GM12878 (cell line): ENCODE results near the gene HMGCS1. TPM values are rescaled to one million over a fixed set of nuclear protein-coding genes. Genes with fewer than 3 reads are reported as not detected.

Experiments used
- ATAC-seq: fragments of 200-7000 bp; cut with Tn5 transposase; 3 replicates; pipeline ENCODE4 v1.9.1; 2020; ENCODE audit warnings: mild to moderate bottlenecking, moderate library complexity
- BruUV-seq: library from RNA; stranded (reverse); fragments of 400-500 nt; replicated peaks from 2 replicates; lab custom pipeline; 2021; lab: Mats Ljungman, UMichigan
- CTCF ChIA-PET: fragments of 300-600 bp; sonication (Branson Sonifier 250); formaldehyde crosslinking; extraction: SDS; loops from one replicate; lab custom pipeline; 2021; ENCODE audit warnings: inconsistent platforms; lab: Yijun Ruan, JAX
- POLR2A ChIA-PET: fragments of 350-600 bp; formaldehyde crosslinking; extraction: SDS; loops from one replicate; lab custom pipeline; 2021; ENCODE audit warnings: inconsistent platforms; lab: Charles Lee
- RAD21 ChIA-PET: fragments of 300-600 bp; sonication (Branson Sonifier 250); formaldehyde crosslinking; loops from one replicate; lab custom pipeline; 2023; ENCODE audit warnings: antibody characterized with exemption; ENCODE audit not compliant: unreplicated experiment; lab: Charles Lee
- SMC1A ChIA-PET: fragments of 300-600 bp; sonication (Branson Sonifier 250); formaldehyde crosslinking; loops from one replicate; lab custom pipeline; 2023; ENCODE audit not compliant: unreplicated experiment, uncharacterized antibody; lab: Charles Lee
- DNase-seq: peaks from one replicate; pipeline ENCODE4 v3.0.0-alpha.2; 2011; ENCODE audit warnings: low read depth, low spot score
- FAIRE-seq: peaks from 3 replicates; lab custom pipeline; 2011; peaks lifted over from hg19 to GRCh38; lab: Jason Lieb, UNC
- H2AFZ ChIP-seq: 2 replicates; pipeline ENCODE4 v1.6.0; 2011; ENCODE audit warnings: low read depth, low read length, control low read depth; ENCODE audit not compliant: control insufficient read depth
- H3K27ac ChIP-seq: 2 replicates; pipeline ENCODE4 v1.5.1; 2011; ENCODE audit warnings: control low read depth; ENCODE audit not compliant: control insufficient read depth, insufficient read depth
- H3K27me3 ChIP-seq, 2 experiments: replicated peaks in 1 of 2; 2 replicates each; pipeline versions ENCODE4 v1.6.0 to v1.6.1; 2011; ENCODE audit warnings: low read length in 1 of 2; ENCODE audit not compliant: control insufficient read depth in 2 of 2, insufficient read depth in 2 of 2
- H3K36me3 ChIP-seq, 2 experiments: 2 replicates each; pipeline ENCODE4 v1.5.1; 2011; ENCODE audit warnings: low read length in 1 of 2; ENCODE audit not compliant: control insufficient read depth in 2 of 2, insufficient read depth in 2 of 2
- H3K4me1 ChIP-seq: 2 replicates; pipeline ENCODE4 v1.6.1; 2011; ENCODE audit warnings: mild to moderate bottlenecking, low read length, moderate library complexity, mixed read lengths; ENCODE audit not compliant: control insufficient read depth, insufficient read depth
- H3K4me2 ChIP-seq: 2 replicates; pipeline ENCODE4 v1.6.0; 2011; ENCODE audit warnings: control low read depth; ENCODE audit not compliant: control insufficient read depth, insufficient read depth
- H3K4me3 ChIP-seq: fragments of 200-600 bp; sonication (generic); 2 replicates; pipeline ENCODE4 v1.5.1; 2016
- H3K79me2 ChIP-seq: 2 replicates; pipeline ENCODE4 v1.6.0; 2011; ENCODE audit warnings: low read length; ENCODE audit not compliant: control insufficient read depth, insufficient read depth
- H3K9ac ChIP-seq: 2 replicates; pipeline ENCODE4 v1.8.0; 2011; ENCODE audit warnings: low read length, control low read depth, mixed read lengths; ENCODE audit not compliant: control insufficient read depth, insufficient read depth
- H3K9me3 ChIP-seq: replicated peaks from 3 replicates; pipeline ENCODE4 v1.5.1; 2011; ENCODE audit warnings: mild to moderate bottlenecking, low read length; ENCODE audit not compliant: control insufficient read depth, insufficient read depth
- H4K20me1 ChIP-seq: 2 replicates; pipeline ENCODE4 v1.6.0; 2011; ENCODE audit not compliant: control insufficient read depth, insufficient read depth
- BACH1 ChIP-seq: fragments of 450-650 bp; IDR thresholded peaks from 2 replicates; pipeline ENCODE4 v1.6.1; 2017; ENCODE audit warnings: mild to moderate bottlenecking, borderline replicate concordance
- BCL11A ChIP-seq: IDR thresholded peaks from 2 replicates; pipeline ENCODE4 v1.6.1; 2011; ENCODE audit warnings: low read depth, low read length
- CREB1 ChIP-seq: IDR thresholded peaks from 2 replicates; pipeline ENCODE4 v1.6.1; 2012; ENCODE audit warnings: low read depth, mild to moderate bottlenecking, inconsistent platforms
- E2F4 ChIP-seq: IDR thresholded peaks from 2 replicates; pipeline ENCODE4 v1.6.1; 2012; ENCODE audit warnings: low read depth, low read length, improper control_type of control experiment
- ESRRA ChIP-seq: IDR thresholded peaks from 2 replicates; pipeline ENCODE4 v1.6.1; 2012; ENCODE audit warnings: mild to moderate bottlenecking, low read length, improper control_type of control experiment
- HDAC6 ChIP-seq: fragments of 200-600 bp; sonication (generic); IDR thresholded peaks from one replicate; pipeline ENCODE4 v1.8.0; 2017; ENCODE audit warnings: antibody characterized with exemption; ENCODE audit not compliant: unreplicated experiment
- HDGF ChIP-seq: fragments of 450-650 bp; IDR thresholded peaks from 2 replicates; pipeline ENCODE4 v1.6.1; 2016; ENCODE audit warnings: antibody characterized with exemption
- JUNB ChIP-seq: IDR thresholded peaks from 2 replicates; pipeline ENCODE4 v1.6.1; 2016; ENCODE audit warnings: antibody characterized with exemption, mild to moderate bottlenecking
- MTA2 ChIP-seq: fragments of 450-650 bp; IDR thresholded peaks from 2 replicates; pipeline ENCODE4 v1.6.1; 2016; ENCODE audit warnings: low read depth, mild to moderate bottlenecking, moderate library complexity
- NFYA ChIP-seq: IDR thresholded peaks from 2 replicates; pipeline ENCODE4 v1.6.1; 2011; ENCODE audit warnings: low read depth, mild to moderate bottlenecking, low read length, improper control_type of control experiment, borderline replicate concordance
- NFYB ChIP-seq: IDR thresholded peaks from 2 replicates; pipeline ENCODE4 v1.6.1; 2011; ENCODE audit warnings: low read depth, mild to moderate bottlenecking, low read length, improper control_type of control experiment, moderate library complexity; ENCODE audit not compliant: insufficient read depth
- PAX5 ChIP-seq: IDR thresholded peaks from 2 replicates; pipeline ENCODE4 v1.6.1; 2011; ENCODE audit warnings: low read depth, low read length, borderline replicate concordance
- SMARCA5 ChIP-seq: fragments of 450-650 bp; IDR thresholded peaks from 2 replicates; pipeline ENCODE4 v1.6.1; 2017; ENCODE audit warnings: mild to moderate bottlenecking
- SPI1 ChIP-seq: IDR thresholded peaks from 2 replicates; pipeline ENCODE4 v1.6.1; 2011; ENCODE audit warnings: low read depth, mild to moderate bottlenecking, low read length, moderate library complexity, borderline replicate concordance; ENCODE audit not compliant: insufficient read depth
- SREBF1 ChIP-seq: IDR thresholded peaks from 2 replicates; pipeline ENCODE4 v1.6.1; 2012; ENCODE audit warnings: mild to moderate bottlenecking, low read length
- TARDBP ChIP-seq: IDR thresholded peaks from 2 replicates; pipeline ENCODE4 v1.6.1; 2016; ENCODE audit warnings: borderline replicate concordance
- ZBED1 ChIP-seq: IDR thresholded peaks from 2 replicates; pipeline ENCODE4 v1.6.1; 2016; ENCODE audit warnings: borderline replicate concordance
- ZNF274 ChIP-seq: IDR thresholded peaks from one replicate; pipeline ENCODE4 v1.8.0; 2011; ENCODE audit not compliant: insufficient read length, insufficient read depth
- ZZZ3 ChIP-seq: IDR thresholded peaks from 2 replicates; pipeline ENCODE4 v1.6.1; 2011; ENCODE audit warnings: low read depth; ENCODE audit not compliant: control insufficient read depth, insufficient read length
- WGBS: methylation state at CpG from one replicate; pipeline ENCODE4 v1.1.6; 2016; ENCODE audit warnings: low lambda C conversion rate; ENCODE audit not compliant: insufficient replicate concordance, insufficient coverage; ENCODE audit errors: missing lambda C conversion rate; 5-methylcytosine and 5-hydroxymethylcytosine counted together
- in situ Hi-C: fragments of 300-500 bp; cut with MboI; formaldehyde crosslinking; loops from 9 replicates; pipeline ENCODE4 v1.14.3; 2018; ENCODE audit warnings: mixed read lengths
- intact Hi-C: fragments of 100-400 bp; cut with micrococcal nuclease; formaldehyde crosslinking; loops from one replicate; pipeline ENCODE4 v1.14.2; 2022; ENCODE audit not compliant: unreplicated experiment
- polyA plus RNA-seq, 11 experiments: library from polyadenylated mRNA; depleted of rRNA in 4 of 11; unstranded in 6 of 11; stranded (reverse) in 5 of 11; fragments of >200 nt; fragmentation: Nextera tagmentation in 4 of 11; fragmentation: Illumina TruSeq in 1 of 11; extraction: Ambion mirVana in 4 of 11; extraction: Trizol in 1 of 11; gene quantifications; 1 replicate in 1 of 11; 2 replicates in 10 of 11; pipeline versions ENCODE4 v1.2.1 to v1.2.3, GENCODE V29; 2011 to 2016; ENCODE audit warnings: inconsistent platforms in 2 of 11, missing spikeins in 2 of 11, low read depth in 1 of 11
- total RNA-seq, 4 experiments: library from RNA; depleted of rRNA in 3 of 4; stranded (reverse); fragments of >200 nt in 3 of 4; fragmentation: Illumina TruSeq in 1 of 4; extraction: Trizol in 1 of 4; gene quantifications; 2 replicates each; pipeline versions ENCODE4 v1.2.1 to v1.2.3, GENCODE V29; 2013 to 2021
- TF ChIP-seq, protein P1 (sequence below): IDR thresholded peaks from 2 replicates; pipeline ENCODE4 v1.6.1; 2012; ENCODE audit warnings: low read depth, low read length, improper control_type of control experiment

The HMGCS1 gene
- total and polyA plus RNA-seq, 10 of the 15 experiments (the other 5 are each of a cell fraction or from before 2014, with no cell fraction given): 24.0 to 193 (median 108) TPM

GRCh38 chr5:43274435-43275114 is 38.6 kb downstream of the HMGCS1 start:
- FAIRE-seq (no peak), ATAC-seq (no peak; the same call in 2 of the 3 replicates), DNase-seq (no peak)
- Histone ChIP-seq H4K20me1 (no peaks in the 10 kb centered on the region), H3K9ac (no peak overlapping the region), H3K9me3 (no peaks in the 10 kb centered on the region), H3K4me3 (no peak overlapping the region), H3K27ac (no peak overlapping the region), H2AFZ (no peak overlapping the region), H3K79me2 (no peaks in the 10 kb centered on the region), H3K4me2 (no peak overlapping the region), H3K36me3 (no peaks in the 10 kb centered on the region), H3K4me1 (0 out of 2 replicates have a peak, but pooled peaks cover 3% of the 10 kb centered on the region), H3K27me3 (no peaks in the 10 kb centered on the region)
- no TSS peak for BruUV-seq
- POLR2A ChIA-PET: interaction anchor here (0.7 kb wide), 1 partner anchor 24 kb away, joined by 3 read pairs; no protein-coding TSS in a partner anchor
- TF ChIP-seq ESRRA (no peak), TARDBP (no peak), PAX5 (no peak), E2F4 (no peak), NFYB (no peak), MTA2 (no peak), NFYA (no peak), BCL11A (no peak), ZZZ3 (no peak), ZNF274 (no peak), SPI1 (no peak), BACH1 (no peak), SMARCA5 (no peak), CREB1 (no peak), JUNB (no peak), ZBED1 (no peak), HDAC6 (no peak), SREBF1 (no peak), HDGF (no peak)
- TF ChIP-seq, protein P1, sequence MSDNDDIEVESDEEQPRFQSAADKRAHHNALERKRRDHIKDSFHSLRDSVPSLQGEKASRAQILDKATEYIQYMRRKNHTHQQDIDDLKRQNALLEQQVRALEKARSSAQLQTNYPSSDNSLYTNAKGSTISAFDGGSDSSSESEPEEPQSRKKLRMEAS: no peak
- 53% methylated on average over 7 of the region's 7 CpGs for WGBS
- CTCF ChIA-PET: no interaction called here
- intact Hi-C loops (no loop called here), in situ Hi-C loops (no loop called here)
- SMC1A ChIA-PET: interaction anchor here (0.6 to 2.1 kb wide), 3 partner anchors 12 to 1003 kb away, joined by 3 to 6 read pairs (median 3); no protein-coding TSS in a partner anchor
- RAD21 ChIA-PET: no interaction called here
